Ovary (tissue), 9 donors: Measurements from ENCODE around the gene RMND5A. TPM values are rescaled to one million over a fixed set of nuclear protein-coding genes. Genes with fewer than 3 reads are reported as not detected.

ENCODE experiments used
- DNase-seq, 5 donors: peaks; one replicate each; pipeline ENCODE4 v3.0.0-alpha.2; 2019 to 2020
- H3K27ac ChIP-seq, 2 donors: fragments of 200-600 bp; one replicate each; pipeline versions ENCODE4 v1.5.1 to v1.8.0; 2019 to 2022
- H3K27me3 ChIP-seq: fragments of 200-600 bp; one replicate; pipeline ENCODE4 v1.8.0; 2022
- H3K36me3 ChIP-seq: fragments of 200-600 bp; sonication (generic); one replicate; pipeline ENCODE4 v1.5.1; 2019
- H3K4me1 ChIP-seq: one replicate; pipeline ENCODE4 v1.8.1; 2013; ENCODE audit warnings: mild to moderate bottlenecking, moderate library complexity; ENCODE audit not compliant: insufficient read depth
- H3K4me3 ChIP-seq: fragments of 200-600 bp; sonication (generic); one replicate; pipeline ENCODE4 v1.5.1; 2017
- H3K9me3 ChIP-seq, 2 donors: fragments of 200-600 bp in 1 of 2; sonication (generic) in 1 of 2; one replicate each; pipeline versions ENCODE4 v1.5.1 to v1.8.1; 2013 to 2019; ENCODE audit warnings: mild to moderate bottlenecking in 1 of 2, moderate library complexity in 1 of 2
- EP300 ChIP-seq: sonication (generic); formaldehyde crosslinking; IDR thresholded peaks from one replicate; pipeline ENCODE4 v1.6.1; 2017; ENCODE audit warnings: antibody characterized with exemption
- POLR2A ChIP-seq: fragments of 450-650 bp; IDR thresholded peaks from one replicate; pipeline ENCODE4 v1.6.1; 2017; ENCODE audit warnings: antibody characterized with exemption, mild to moderate bottlenecking, moderate library complexity
- WGBS, 3 donors: extraction: QIAGEN DNeasy Blood & Tissue Kit in 1 of 3; methylation state at CpG; one replicate each; pipeline versions ENCODE4 v1.1.5 to v1.1.7; 2013 to 2017; 5-methylcytosine and 5-hydroxymethylcytosine counted together
- intact Hi-C, 4 donors: fragments of 100-400 bp; cut with DNase I; formaldehyde crosslinking; loops; one replicate each; pipeline versions ENCODE4 v1.11.0 to v1.15.1; 2022 to 2023
- polyA plus RNA-seq, 2 donors: library from polyadenylated mRNA; stranded (reverse); fragments of 200-250 nt in 1 of 2; fragments of 350-450 nt in 1 of 2; fragmentation: Illumina TruSeq in 1 of 2; extraction: RNeasy Lipid Tissue Mini Kit (QIAGEN cat#74804) in 1 of 2; gene quantifications; one replicate each; pipeline ENCODE4 v1.2.3, GENCODE V29; 2013 to 2014
- total RNA-seq, 7 donors: library from RNA; depleted of rRNA in 2 of 7; stranded (reverse); fragments of >200 nt in 2 of 7; fragmentation: NEBNext Ultra II Directional in 3 of 7; extraction: Animal tissue kit (Norgen Biotek cat#: 25700) in 3 of 7; gene quantifications; one replicate each; pipeline versions ENCODE4 v1.1.0 to v1.2.4, GENCODE V29; 2016 to 2023
- TF ChIP-seq, protein P1 (sequence below), 3 donors: fragments of 450-650 bp in 2 of 3; fragments of 200-600 bp in 1 of 3; IDR thresholded peaks; one replicate each; pipeline versions ENCODE4 v1.5.1 to v1.8.0; 2016 to 2022; ENCODE audit warnings: antibody characterized with exemption in 3 of 3, mild to moderate bottlenecking in 1 of 3
- donor health status: DM: no; HTN: no; CAD: no; lungs with moderate emphysema.
- donor health status: DM: no; HTN: no; CAD: no.
- donor health status: Bipolar disorder and iron deficiency.
- donor health status: DM: yes; HTN: yes; CAD: no.
- donor health status: DM: no; HTN: no; CAD: no.
- donor health status: DM: yes; HTN: yes; CAD: no.

The RMND5A gene
- total and polyA plus RNA-seq, 9 donors, result 11.2 to 31.1 (median 26.4) TPM

DNA sequence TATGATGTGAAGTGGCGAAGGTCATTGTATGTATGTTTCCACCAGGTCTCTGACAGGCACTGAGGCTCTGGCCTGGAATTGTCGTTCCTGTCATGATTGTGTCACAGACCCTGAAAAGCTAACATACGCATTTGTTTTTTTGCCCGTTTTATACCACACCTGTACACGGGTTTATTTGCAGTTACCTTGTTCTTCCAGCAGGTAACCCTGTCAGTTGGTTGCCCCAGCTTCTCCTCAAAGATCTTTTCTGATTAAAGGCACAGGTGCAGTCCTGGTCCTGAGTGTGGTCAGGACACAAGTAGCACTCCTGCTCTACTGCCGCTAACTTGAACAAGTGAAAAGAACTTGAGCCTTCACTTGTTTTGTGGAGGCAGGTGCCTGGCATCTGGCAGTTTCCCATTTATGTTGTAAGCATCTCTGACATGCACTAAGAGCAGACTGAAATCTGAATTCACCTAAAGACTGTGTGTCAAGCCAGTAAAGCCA lies 50.8 kb downstream of the RMND5A start:
- 90 to 95% (median 90%) methylated on average over 6 of the region's 6 CpGs for WGBS, 3 donors
- no peak for DNase-seq
- no peaks in the 10 kb centered on the region for H3K9me3 ChIP-seq
- H3K27me3 ChIP-seq, result no peaks in the 10 kb centered on the region
- TF ChIP-seq, protein P1, sequence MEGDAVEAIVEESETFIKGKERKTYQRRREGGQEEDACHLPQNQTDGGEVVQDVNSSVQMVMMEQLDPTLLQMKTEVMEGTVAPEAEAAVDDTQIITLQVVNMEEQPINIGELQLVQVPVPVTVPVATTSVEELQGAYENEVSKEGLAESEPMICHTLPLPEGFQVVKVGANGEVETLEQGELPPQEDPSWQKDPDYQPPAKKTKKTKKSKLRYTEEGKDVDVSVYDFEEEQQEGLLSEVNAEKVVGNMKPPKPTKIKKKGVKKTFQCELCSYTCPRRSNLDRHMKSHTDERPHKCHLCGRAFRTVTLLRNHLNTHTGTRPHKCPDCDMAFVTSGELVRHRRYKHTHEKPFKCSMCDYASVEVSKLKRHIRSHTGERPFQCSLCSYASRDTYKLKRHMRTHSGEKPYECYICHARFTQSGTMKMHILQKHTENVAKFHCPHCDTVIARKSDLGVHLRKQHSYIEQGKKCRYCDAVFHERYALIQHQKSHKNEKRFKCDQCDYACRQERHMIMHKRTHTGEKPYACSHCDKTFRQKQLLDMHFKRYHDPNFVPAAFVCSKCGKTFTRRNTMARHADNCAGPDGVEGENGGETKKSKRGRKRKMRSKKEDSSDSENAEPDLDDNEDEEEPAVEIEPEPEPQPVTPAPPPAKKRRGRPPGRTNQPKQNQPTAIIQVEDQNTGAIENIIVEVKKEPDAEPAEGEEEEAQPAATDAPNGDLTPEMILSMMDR (IDR thresholded peaks at IDR 0.05), result no peak
- TF ChIP-seq EP300, result no peak
- TF ChIP-seq POLR2A, result no peak
- no peaks in the 10 kb centered on the region for H3K4me1 ChIP-seq
- no peaks in the 10 kb centered on the region for H3K36me3 ChIP-seq
- no peak overlapping the region for H3K27ac ChIP-seq
- H3K4me3 ChIP-seq, result no peak overlapping the region
- intact Hi-C loops, result no loop called here

DNA sequence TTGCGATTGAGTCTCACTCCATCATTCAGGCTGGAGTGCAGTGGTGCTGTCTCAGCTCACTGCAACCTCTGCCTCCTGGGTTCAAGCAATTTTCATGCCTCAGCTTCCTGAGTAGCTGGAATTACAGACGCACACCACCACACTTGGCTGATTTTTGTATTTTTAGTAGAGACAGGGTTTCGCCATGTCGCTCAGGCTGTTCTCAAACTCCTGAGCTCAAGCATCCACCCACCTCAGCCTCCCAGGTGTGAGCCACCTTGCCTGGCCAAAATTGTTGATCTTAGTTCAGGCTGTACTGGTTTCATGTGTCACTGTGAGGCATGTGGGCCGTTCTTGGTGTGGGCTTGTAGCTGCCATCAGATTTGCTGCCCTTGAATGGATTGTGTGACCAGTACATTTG lies 52.5 kb downstream of the RMND5A start:
- no peaks in the 10 kb centered on the region for H3K36me3 ChIP-seq
- intact Hi-C loops, result no loop called here
- no peak for DNase-seq
- H3K4me3 ChIP-seq, result no peak overlapping the region
- WGBS, 3 donors, result 69 to 82% (median 77%) methylated on average over 5 of the region's 5 CpGs
- H3K9me3 ChIP-seq, result no peaks in the 10 kb centered on the region
- H3K27me3 ChIP-seq, result no peaks in the 10 kb centered on the region
- no peak for TF ChIP-seq EP300
- TF ChIP-seq POLR2A, result no peak
- TF ChIP-seq, protein P1 (IDR thresholded peaks at IDR 0.05), result no peak
- no peaks in the 10 kb centered on the region for H3K4me1 ChIP-seq
- H3K27ac ChIP-seq, result no peak overlapping the region

DNA sequence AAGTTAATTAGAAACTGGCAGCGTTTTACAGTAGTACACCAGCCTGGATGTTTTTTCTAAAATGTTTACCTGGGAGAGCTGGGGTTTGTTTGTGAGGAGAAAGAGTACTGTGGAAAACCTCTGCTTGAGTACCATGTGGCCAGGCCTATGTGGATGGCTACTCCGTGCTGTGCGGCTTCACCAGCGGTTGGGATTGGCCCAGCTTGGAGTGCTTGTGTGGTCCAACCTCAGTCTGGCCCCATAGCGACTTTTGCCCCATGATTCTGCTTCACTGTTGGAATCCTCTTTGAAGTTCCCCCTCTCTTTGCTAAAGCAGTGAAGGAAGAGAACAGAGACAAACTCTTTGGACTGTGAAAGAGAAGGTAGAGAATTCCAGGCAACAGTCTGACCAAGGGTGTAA lies 54.8 kb downstream of the RMND5A start:
- 73 to 75% (median 74%) methylated on average over 5 of the region's 5 CpGs for WGBS, 3 donors
- TF ChIP-seq, protein P1 (IDR thresholded peaks at IDR 0.05), result no peak
- TF ChIP-seq EP300 (no peak), POLR2A (no peak)

DNA sequence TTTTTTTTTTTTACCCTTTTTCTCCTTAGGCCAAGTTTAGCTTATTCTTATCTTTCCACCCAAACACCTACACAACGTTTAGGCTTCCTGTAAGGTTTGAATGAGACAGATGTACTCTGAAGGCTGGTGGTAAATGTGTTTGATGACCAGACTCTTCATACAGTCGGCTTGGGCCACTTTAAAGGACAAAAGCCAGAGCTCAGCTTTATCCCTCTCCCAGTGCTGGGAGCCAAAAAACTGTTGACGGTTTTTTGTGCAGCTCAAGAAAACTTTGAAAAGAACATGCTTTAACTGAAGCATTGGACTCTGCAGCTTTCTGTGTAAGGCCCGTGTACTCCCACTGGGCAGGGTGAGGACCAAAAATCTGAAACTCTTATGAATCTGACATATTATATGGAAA lies 55.2 kb downstream of the RMND5A start:
- Histone ChIP-seq H3K4me1 (no peaks in the 10 kb centered on the region), H3K9me3 (no peaks in the 10 kb centered on the region), H3K4me3 (no peak overlapping the region), H3K27me3 (no peaks in the 10 kb centered on the region), H3K36me3 (no peaks in the 10 kb centered on the region), H3K27ac (no peak overlapping the region)
- WGBS, 3 donors, result 49 to 51% (median 50%) methylated on average over 4 of the region's 4 CpGs
- intact Hi-C loops, result no loop called here
- DNase-seq, result no peak
- TF ChIP-seq, protein P1 (IDR thresholded peaks at IDR 0.05), result no peak
- no peak for TF ChIP-seq EP300
- TF ChIP-seq POLR2A, result no peak

More for the DNA sequence above, 54.8 kb downstream of the RMND5A start:
- no peak overlapping the region for H3K27ac ChIP-seq
- no peaks in the 10 kb centered on the region for H3K27me3 ChIP-seq
- H3K9me3 ChIP-seq, result no peaks in the 10 kb centered on the region
- H3K36me3 ChIP-seq, result no peaks in the 10 kb centered on the region
- no peak overlapping the region for H3K4me3 ChIP-seq
- intact Hi-C loops, result no loop called here
- no peak for DNase-seq
- no peaks in the 10 kb centered on the region for H3K4me1 ChIP-seq
